Left lobe of liver (tissue), 2 donors: Measurements from ENCODE around the gene TPM3. TPM values are rescaled to one million over a fixed set of nuclear protein-coding genes. Genes with fewer than 3 reads are reported as not detected.
"Not testable (repeated sequence)": the region's sequence is repeated elsewhere in the genome, so short reads cannot be mapped to it uniquely, and the experiment has no call there.

Experiments
- ATAC-seq: fragments of 200-7000 bp; cut with Tn5 transposase; one replicate; pipeline ENCODE4 v1.9.1; 2020; ENCODE audit warnings: mild to moderate bottlenecking, moderate library complexity
- DNase-seq: peaks from one replicate; pipeline ENCODE4 v3.0.0-alpha.2; 2020; ENCODE audit warnings: low spot score
- total RNA-seq: library from RNA; stranded (reverse); gene quantifications from one replicate; pipeline ENCODE4 v1.2.1, GENCODE V29; 2021
- donor health status: DM: no; HTN: no; CAD: no; lungs with moderate emphysema.
- donor health status: DM: no; HTN: yes; CAD: no.

The TPM3 gene
- total RNA-seq = 92.7 TPM

DNA sequence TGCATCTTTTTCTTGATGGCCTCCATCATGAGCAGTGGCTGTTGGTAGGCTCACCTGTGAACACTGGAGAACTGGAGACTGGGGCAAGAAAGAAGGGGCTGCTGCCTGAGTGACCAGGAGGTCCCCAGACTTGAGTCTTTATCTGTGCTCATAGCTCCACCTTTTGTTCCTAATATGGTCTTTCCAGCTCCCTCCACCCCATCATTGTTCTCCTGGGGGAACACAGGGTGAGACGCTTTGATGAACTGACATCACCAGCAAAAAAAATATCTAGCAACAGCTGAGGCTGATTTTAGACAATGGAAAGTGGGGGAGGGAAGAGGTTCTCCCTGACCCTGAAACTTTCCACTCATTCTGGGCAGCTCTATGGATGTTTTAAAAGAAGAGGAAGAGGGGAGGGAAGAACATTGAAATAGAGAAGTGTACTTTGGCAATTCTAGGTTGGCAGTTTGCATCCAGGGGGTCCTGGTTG, at the start of gene TPM3:
Gene TPM3 (minus strand): TSS at position 111 of the 472 bp plus-strand sequence. CDS start 82 bp downstream, at position 29.
- DNase-seq (no peak), ATAC-seq (no peak)

DNA sequence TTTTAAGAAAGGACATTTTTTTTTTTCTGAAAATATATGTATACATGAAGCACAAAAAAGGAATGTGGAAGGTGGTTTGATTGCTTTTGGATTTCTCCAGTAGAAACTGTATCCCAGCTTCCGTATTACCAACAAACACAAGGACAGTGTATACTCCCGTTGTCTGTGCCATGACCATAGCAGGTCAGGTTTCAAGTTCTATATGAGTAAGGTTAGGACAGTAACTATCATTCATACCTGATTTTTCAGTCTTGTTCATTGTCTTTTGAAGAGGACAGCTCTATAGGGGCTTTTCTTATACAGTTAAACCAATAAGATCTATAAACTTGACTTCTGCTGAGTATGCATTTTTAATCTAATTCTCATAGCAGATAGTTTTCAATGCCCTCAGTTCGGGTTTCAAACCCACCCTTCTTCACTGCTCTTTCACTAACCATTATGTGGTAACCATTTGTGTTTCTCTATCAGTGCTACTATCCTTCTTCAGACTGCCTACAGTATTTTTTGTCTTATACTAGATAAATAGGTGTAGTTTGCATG, 48.5 kb upstream of the TPM3 start:
- DNase-seq (no peak), ATAC-seq (no peak)

DNA sequence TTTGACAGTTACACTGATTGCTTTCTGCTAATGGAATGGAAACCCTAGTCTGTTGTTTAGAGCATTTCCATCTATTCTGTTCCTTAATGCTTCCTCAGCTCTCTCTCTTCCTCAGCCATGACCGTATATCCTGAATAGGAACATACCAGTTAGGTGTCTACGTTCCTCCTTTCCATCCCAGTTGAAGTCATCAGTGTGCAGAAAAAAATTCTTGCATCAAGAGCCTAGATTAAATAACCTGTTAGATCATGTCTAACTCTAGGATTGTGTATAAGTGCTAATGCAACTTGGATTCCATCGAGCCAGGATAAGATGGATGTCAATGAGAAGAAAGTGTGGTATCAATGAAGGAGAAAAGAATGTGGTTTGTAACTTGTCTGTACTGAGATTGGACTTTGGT, 47.6 kb upstream of the TPM3 start:
- ATAC-seq (no peak), DNase-seq (no peak)

DNA sequence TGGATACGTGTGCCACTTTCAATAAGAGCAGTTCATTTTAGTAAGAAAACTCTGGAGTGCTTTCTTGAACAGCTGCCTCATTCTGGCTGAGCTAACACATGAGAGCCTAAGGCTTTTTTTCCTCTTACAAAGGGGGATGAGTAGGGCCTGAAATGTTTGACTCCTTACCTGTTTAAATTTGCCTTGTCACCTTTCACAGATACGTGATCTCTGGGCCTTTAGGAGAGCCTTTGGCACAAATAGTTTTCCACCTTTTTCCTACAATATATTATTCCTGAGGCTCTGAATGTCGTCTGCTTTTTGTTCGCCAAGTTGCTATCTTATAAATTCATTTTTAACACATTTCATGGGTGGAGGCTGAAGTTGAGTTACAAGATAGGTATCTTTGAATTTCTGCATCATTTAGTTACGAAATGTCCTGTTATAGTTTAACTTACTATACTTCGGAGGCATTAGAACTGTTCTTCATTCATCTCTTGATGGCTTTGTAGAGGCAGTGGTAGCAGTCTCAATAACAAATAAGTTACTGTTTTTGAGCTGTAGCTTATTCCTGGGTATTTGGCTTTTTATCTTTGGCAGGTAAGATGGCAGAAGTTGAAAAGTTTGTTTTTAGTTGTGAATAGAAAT, 46.1 kb upstream of the TPM3 start:
- peak; percentile 55 for ATAC-seq
- DNase-seq = no peak

DNA sequence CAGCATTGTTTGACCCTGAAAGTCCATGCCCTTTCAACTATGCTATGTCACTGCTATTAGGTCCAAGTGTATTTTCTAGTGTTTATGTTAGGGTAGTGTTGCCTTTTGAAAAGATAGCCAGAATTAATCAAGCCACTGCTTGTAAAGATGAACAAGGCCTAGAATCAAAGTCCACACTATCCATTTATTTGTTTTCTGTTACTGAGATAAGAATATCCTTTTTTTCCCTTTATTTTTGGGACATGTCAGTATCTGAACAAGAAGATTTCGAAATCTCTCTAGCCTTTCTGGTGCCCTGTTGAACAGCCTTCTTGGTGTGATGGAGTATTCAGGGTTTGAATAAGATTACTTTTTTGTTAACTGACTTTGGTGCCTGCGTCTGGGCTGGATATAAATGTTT, 45.5 kb upstream of the TPM3 start:
- DNase-seq (no peak), ATAC-seq (peak; percentile 87)

DNA sequence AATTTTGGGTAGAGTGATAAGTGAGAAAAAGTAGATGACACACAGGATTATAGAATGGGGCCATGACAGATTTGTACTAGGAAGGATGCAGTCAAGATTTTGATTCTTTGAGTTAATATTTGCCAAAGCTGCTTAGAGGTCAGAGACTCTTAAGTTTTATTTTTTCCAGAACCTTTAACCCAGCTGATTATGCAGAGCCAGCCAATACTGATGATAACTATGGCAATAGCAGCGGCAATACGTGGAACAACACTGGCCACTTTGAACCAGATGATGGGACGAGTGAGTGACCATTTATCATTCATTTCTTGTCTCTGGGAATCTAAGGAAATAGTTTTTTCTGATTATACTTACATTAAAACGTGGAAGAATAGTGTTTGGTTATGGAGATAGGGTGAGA, 45.0 kb upstream of the TPM3 start:
- DNase-seq = no peak
- peak; percentile 58 for ATAC-seq

DNA sequence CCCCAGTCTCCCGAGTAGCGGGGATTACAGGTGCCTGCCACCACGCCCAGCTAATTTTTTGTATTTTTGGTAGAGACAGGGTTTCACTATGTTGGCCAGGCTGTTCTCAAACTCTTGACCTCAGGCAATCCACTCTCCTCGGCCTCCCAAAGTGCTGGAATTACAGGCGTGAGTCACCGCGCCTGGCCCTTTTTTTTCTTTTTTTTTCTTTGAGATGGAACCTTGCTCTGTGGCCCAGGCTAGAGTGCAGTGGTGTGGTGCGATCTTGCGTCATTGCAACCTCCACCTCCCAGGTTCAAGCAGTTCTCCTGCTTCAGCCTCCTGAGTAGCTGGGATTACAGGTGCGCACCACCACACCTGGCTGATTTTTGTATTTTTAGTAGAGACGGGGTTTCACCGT, 41.2 kb upstream of the TPM3 start:
- DNase-seq, ATAC-seq: not testable (repeated sequence)

DNA sequence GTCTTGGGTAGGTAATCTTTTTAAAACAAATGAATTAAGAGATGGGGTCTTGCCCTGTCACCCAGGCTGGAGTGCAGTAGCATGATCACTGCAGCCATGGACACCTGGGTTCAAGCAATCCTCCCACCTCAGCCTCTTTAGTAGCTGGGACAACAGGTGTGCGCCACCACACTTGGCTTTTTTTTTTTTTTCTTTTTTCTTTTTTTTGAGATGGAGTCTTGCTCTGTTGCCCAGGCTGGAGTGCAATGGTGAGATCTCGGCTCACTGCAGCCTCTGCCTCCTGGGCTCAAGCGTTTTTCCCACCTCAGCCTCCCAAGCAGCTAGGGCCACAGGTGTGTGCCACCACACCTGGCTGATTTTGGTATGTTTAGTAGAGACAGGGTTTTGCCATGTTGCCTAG, 39.2 kb upstream of the TPM3 start:
- DNase-seq, ATAC-seq: not testable (repeated sequence)

DNA sequence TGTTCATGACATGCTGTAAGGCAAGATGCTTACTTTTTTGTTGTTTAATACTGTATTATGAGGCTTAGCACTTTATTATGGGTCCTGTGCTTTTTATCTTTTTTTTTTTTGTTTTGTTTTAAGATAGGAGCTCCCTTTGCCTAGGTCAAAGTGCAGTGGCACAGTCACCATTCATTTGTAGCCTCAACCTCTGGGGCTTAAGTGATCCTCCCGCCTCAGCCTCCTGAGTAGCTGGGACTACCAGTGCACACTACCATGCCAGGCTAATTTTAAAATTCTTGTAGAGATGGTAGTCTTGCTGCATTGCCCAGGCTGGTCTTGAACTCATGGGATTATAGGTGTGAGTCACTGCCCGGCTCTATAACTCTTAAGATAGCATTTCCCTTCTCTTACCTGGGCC, 33.5 kb upstream of the TPM3 start:
- no peak for ATAC-seq
- no peak for DNase-seq

DNA sequence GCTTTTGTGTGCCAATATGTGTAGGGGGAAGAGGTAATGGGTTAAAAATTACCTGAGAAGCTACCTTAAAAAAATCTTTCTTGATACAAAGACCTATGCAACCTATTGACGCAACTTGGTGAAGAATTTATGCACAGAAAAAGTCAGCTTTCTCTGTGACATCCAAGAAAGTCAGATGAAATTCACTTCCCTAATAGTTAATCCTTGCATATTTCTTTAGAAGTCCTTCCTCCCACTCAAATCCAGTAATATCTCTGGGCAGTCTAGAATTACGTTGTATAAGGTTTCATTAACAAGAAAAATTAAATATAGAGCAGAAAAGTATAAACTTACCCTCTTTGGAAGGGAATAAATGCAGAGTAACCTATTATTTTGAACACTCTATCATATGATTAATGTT, 31.7 kb upstream of the TPM3 start:
- DNase-seq (no peak), ATAC-seq (no peak)

DNA sequence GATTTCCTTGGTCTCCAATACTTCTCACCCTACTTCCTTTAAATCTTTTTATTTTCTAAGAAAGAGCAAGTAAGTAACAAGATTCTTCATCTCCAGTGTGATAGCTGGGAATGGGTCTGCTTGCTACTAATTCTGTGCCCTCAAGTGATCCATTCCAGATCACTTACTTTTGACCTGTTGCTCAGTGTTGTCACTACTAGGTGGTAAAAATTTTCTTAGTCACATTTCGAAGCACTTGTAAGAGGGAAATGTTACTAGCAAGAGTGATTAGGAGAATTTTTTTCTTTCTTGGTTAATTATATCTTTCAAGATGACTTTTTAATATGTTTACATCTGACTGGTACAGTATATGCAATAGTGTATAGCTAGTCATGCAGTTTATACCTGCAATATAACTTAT, 31.0 kb upstream of the TPM3 start:
- ATAC-seq = no peak

DNA sequence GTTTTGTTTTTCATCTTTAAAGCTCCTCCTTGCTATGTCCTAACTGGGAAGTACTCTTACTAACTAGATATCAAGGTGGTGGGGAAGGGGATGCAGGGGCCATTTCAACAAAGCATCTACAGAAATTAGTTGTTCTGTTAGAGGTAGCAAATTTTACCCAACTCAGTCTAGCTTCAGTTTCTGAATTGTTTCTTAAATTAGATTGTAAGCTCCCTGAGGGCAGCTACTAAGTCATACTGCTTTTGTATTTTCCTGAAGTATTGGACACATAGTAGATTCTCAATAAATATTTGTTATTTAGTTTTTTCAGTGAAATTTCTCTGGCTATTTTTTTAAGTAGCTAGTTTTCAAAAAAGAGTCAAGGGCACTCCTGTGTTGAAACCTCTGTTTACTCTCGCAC, 30.6 kb upstream of the TPM3 start:
- ATAC-seq (no peak), DNase-seq (no peak)

More for the DNA sequence above, 31.0 kb upstream of the TPM3 start:
- DNase-seq = no peak

DNA sequence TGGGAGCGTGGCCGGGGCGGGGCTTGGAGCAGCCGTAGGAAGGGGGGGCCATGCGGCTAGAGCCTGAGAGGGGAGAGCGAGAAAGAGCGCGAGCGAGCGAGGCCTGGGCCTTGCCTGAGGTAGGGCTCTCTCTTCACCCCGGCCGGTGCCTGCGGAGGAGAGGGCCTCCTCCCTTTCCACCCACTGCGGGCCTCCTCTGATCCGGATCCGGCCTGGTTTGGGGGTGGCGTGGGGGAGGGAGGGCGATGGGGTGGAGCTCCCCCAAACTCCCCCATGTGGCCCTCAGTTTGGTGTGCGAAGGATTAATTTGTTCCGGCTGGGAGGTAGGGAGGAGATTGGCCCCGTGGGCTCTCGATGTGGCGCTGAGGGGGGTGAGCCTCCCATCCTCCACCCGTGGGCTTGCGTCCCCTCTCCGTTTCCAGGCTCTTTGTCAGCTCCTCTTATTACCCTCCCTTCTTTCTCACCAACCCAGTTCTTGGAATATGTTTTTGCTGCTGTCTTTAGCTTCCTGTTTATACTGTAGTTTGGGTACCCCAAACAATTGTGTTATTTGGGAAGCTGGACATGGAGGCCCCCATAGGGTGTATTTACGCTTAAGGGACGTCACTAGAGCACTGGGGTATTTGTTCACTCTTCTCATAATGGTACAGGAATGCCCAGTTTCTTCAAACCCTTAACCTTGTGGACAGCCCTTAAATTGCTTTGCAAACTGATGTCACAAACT, 29.5 kb upstream of the TPM3 start:
- DNase-seq (peak; percentile 72), ATAC-seq (peak; percentile 47)

DNA sequence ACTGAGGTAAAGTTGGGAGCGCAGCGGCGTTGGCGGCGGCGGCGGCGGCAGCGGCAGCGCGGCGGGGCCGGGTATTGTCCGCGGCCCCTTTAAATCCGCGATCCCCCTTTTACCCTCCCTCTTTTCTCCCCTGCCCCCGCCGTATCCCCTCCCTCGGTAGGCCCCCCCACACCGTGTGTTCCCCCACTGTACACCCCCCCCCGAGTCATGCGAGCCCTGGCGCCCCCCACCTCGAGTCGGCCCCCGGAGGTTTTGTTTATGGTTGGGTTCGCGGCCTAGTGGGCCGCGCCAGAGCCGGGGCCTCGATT, 29.0 kb upstream of the TPM3 start:
- no peak for DNase-seq
- ATAC-seq = no peak

DNA sequence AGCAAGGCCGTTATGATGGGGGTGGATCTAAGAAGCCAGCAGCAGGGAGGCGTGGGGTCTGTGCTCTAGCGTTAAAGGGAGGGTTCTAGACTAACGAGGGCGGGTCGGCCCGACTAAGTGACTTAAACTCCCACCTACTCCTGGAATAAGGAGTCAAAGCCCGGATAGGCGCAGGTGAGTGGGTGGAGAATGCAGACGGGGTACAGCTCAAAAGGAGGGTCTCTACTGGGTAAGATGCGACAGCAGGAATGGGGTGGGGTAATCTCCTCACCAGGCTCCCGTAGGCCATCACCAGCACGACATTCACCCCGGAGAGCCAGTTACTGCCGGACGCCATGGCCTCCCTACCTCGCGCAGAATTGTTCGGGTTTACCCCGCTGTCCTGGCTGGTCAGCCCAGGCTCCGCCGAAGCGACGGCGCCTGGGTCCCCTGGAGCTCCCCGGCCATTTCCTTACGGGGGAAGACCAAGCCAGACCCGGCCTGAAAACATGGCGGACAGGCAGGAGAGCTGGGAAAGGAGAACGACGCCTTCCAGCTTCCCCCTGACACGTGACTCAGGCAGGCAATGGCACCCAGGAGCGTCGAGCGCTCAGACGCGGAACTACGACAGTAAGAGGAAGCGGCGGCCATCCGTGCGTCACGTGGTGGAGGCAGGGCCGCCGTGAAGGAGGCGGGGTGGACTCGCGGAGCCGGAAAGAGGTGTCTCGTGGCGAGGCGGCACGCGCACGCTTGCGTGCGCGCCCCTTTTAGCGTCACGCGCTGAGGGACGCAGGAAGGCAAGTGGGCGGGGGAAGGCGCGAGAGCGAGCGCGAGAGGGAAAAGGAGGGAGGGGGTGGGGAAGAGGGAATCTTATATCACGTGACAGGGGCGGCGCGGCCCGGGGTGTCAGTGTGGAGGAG, 28.4 kb upstream of the TPM3 start, which contains the start of gene UBAP2L:
Gene UBAP2L (plus strand): TSS at position 885 of the 899 bp plus-strand sequence. CDS start 4,169 bp downstream, outside the sequence.
- ATAC-seq (peak; percentile 92), DNase-seq (peak; percentile 100)

DNA sequence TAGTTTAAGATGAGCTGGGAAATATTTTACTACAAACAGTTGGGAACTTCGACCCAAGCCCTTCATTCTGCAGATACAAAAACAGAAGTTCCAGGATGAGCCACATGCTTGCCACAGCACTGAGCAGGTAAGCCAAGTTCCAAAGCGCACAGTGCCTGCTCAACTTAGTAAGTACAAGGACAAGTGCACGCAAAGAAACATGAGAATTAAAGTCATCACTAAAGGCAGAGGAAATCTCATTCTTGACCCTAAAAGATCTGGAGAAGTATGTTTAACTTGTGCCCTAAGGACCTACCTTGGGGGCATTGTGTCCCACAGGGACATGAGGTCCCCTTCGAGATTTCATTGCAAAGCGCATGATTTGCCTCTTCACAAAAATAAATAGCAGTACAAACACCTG, 27.6 kb upstream of the TPM3 start:
- peak; percentile 51 for DNase-seq
- ATAC-seq = peak; percentile 22

DNA sequence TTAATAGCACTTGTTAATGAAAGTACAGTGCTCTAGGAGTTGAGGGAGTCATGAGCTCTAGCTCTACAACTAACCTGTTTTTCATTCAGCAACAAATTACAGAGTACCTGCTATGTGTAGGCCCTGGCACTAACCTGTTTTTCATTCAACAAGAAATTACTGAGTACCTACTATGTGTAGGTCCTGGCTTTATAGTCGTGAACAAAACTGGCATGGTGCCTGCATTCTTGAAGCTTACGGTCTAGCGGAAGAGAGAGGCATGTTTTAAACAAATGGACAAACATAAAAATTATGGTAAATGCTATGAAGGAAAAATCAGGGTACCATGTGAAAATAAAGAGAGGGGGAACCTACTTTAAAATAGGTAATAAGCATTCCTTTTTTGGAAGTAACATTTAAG, 26.6 kb upstream of the TPM3 start:
- DNase-seq (peak; percentile 16), ATAC-seq (no peak)

DNA sequence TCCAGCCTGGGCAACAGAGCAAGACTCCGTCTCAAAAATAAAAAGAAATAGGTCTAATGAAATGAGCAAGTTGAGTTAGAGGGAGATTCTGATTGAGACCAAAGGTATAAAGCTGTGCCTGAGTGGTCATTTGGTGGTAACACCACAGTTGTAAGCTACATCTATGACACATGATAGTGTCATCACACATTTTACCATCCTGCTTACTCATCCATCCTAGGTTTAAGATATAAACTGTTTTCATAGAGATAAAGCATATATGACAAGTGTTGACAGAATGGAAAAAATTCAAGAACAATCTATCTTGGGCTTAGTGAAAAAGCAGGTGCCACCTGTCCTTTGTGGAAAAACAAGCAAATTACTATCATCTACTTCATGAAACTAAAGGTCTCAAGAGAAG, 21.4 kb upstream of the TPM3 start:
- ATAC-seq (no peak), DNase-seq (no peak)

DNA sequence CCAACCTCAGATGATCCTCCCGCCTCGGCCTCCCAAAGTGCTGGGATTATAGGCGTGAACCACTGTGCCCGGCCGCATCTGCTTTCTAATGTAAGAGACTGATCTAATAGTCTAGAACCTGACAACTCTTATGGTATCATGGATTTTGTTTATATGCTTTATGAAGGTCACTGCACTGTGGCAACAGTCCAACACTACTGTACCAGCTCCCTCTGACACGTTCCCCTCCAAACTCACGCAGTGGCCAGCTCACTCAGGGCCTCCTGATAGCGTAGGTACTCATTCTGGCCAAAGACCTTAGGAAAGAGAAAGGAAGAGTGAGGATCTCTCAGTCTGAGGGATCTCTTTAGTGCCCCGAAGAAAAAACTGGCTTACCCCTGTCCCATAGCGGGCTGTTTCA, 20.2 kb upstream of the TPM3 start:
- DNase-seq = no peak

DNA sequence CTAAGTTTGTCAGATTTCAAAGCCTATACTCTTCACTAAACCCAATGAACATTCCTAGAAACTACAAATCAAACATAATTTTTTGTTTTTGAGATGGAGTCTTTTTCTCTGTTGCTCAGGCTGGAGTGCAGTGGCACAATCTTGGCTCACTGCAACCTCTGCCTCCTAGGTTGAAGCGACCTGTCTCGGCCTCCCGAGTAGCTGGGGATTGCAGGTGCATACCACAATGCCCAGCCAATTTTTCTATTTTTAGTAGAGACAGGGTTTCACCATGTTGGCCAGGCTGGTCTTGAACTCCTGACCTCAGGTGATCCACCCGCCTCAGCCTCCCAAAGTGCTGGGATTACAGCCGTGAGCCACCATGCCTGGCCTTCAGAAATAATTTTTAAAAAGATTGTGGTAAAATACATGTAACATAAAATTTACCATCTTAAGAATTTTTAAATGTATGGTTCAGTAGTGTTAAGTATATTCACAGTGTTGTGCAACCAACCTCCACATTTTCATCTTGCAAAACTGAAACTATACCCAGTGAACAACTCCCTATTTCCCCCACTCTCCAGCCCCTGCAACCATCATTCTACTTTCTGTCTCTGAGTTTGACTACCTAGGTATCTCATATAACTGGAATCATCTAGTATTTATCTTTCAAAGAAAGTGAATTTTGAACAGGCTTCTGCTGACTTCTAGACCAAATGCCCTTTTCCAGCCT, 16.9 kb upstream of the TPM3 start:
- ATAC-seq (no peak), DNase-seq (no peak)

More for the DNA sequence above, 20.2 kb upstream of the TPM3 start:
- no peak for ATAC-seq

DNA sequence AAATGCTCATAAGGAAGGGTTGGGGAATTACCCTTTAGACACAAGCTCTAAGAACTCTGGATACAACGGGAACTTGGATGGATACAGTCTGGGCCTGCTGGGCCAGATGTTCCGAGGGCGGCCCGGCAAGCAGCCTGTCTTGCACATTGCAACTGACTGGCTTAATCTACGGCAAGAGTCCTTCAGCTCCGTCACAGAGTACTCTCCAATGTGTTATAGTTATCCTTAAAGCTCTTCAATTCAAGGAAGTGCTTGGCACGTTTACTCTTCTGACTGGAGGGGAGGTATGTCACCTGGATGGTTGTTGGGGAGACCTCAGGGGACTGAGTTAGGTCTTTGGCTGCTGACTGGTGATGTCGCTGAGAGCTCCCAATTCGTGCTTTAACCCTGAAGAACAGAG, 15.4 kb upstream of the TPM3 start:
- DNase-seq = no peak
- ATAC-seq = no peak
